GM19395 (cell line): ENCODE measurements around the gene TXNDC12.
A peak's percentile ranks its signal among the peaks of the same experiment; 100 is the strongest.
"Not testable (repeated sequence)": the region's sequence is repeated elsewhere in the genome, so short reads cannot be mapped to it uniquely, and the experiment has no call there.

Experiments used
- ATAC-seq: cut with Tn5 transposase; IDR thresholded peaks from one replicate; pipeline ENCODE4 v1.9.1; 2021; ENCODE audit warnings: mild to moderate bottlenecking, moderate library complexity; ENCODE audit not compliant: unreplicated experiment

The TXNDC12 gene

GRCh38 chr1:52055066-52055865 lies at the start of gene TXNDC12:
Gene TXNDC12, minus strand, starts transcription at chr1:52055191. Its CDS starts 95 bp downstream, at chr1:52055096.
- ATAC-seq: peak; percentile 42

GRCh38 chr1:52102336-52103013 lies 47.5 kb upstream of the TXNDC12 start:
- ATAC-seq: peak; percentile 84

- no peak for ATAC-seq
Observed at GRCh38 chr1:52098139-52098871, 43.3 kb upstream of the TXNDC12 start.

GRCh38 chr1:52096216-52096615 lies 41.2 kb upstream of the TXNDC12 start:
- no peak for ATAC-seq

GRCh38 chr1:52094300-52094699 lies 39.3 kb upstream of the TXNDC12 start:
- not testable (repeated sequence) for ATAC-seq

GRCh38 chr1:52087892-52088291 lies 32.9 kb upstream of the TXNDC12 start:
- ATAC-seq: not testable (repeated sequence)

- ATAC-seq: no peak
Observed at GRCh38 chr1:52080014-52080415, 25.0 kb upstream of the TXNDC12 start.

GRCh38 chr1:52077277-52077676 lies 22.3 kb upstream of the TXNDC12 start:
- ATAC-seq: not testable (repeated sequence)

- no peak for ATAC-seq
Observed at GRCh38 chr1:52072291-52072690, 17.3 kb upstream of the TXNDC12 start.

GRCh38 chr1:52070704-52071103 lies 15.7 kb upstream of the TXNDC12 start:
- ATAC-seq: no peak

GRCh38 chr1:52063192-52063591 lies 8.2 kb upstream of the TXNDC12 start:
- ATAC-seq: no peak

- ATAC-seq: no peak
Observed at GRCh38 chr1:52060822-52061221, 5.8 kb upstream of the TXNDC12 start.

GRCh38 chr1:52059888-52060287 lies 4.9 kb upstream of the TXNDC12 start:
- ATAC-seq: no peak

GRCh38 chr1:52059321-52059720 lies 4.3 kb upstream of the TXNDC12 start:
- ATAC-seq: no peak

GRCh38 chr1:52057876-52058415 lies 3.0 kb upstream of the TXNDC12 start:
- no peak for ATAC-seq

- no peak for ATAC-seq
Observed at GRCh38 chr1:52057255-52057654, 2.3 kb upstream of the TXNDC12 start.

GRCh38 chr1:52056937-52057231 lies 1.9 kb upstream of the TXNDC12 start:
- ATAC-seq: no peak

- ATAC-seq: peak; percentile 87
Observed at GRCh38 chr1:52056163-52056936, 1.4 kb upstream of the TXNDC12 start, which contains the start of gene BTF3L4. Gene BTF3L4, plus strand, starts transcription at chr1:52056295. Its CDS starts 3,553 bp downstream, at chr1:52059848.

GRCh38 chr1:52055866-52056162 lies 823 bp upstream of the TXNDC12 start:
- no peak for ATAC-seq

- no peak for ATAC-seq
Observed at GRCh38 chr1:52054496-52055065, 410 bp downstream of the TXNDC12 start.
